SK-N-SH (cell line): ENCODE data around the gene MVB12B. TPM values are rescaled to one million over a fixed set of nuclear protein-coding genes. Genes with fewer than 3 reads are reported as not detected.

ENCODE experiments used
- CTCF ChIA-PET: fragments of 300-600, 350-600 bp; formaldehyde crosslinking; extraction: SDS; loops from one replicate; lab custom pipeline; 2021; lab: Yijun Ruan, JAX
- POLR2A ChIA-PET: fragments of 350-600 bp; sonication (Branson Sonifier 250); formaldehyde crosslinking; extraction: SDS; loops from one replicate; lab custom pipeline; 2020; ENCODE audit warnings: antibody characterized with exemption, inconsistent platforms; lab: Yijun Ruan, JAX
- DNase-seq: peaks from one replicate; pipeline ENCODE4 v3.0.0; 2012
- H2AFZ ChIP-seq: fragments of 200-600 bp; sonication (generic); 2 replicates; pipeline ENCODE4 v1.8.1; 2016; ENCODE audit warnings: antibody characterized with exemption, mild to moderate bottlenecking, low read depth
- H3F3A ChIP-seq: fragments of 200-600 bp; sonication (generic); replicated peaks from 2 replicates; pipeline ENCODE3; 2016; ENCODE audit warnings: antibody characterized with exemption, mild to moderate bottlenecking; ENCODE audit not compliant: insufficient read depth
- H3K27ac ChIP-seq, 2 experiments: fragments of 200-500 bp in 1 of 2; fragments of 200-600 bp in 1 of 2; sonication (Bioruptor generic) in 1 of 2; sonication (generic), shearing (Covaris generic) in 1 of 2; 2 replicates each; pipeline versions ENCODE4 v1.5.1 to v1.6.1; 2014 to 2016; ENCODE audit warnings: low read depth in 2 of 2, inconsistent platforms in 1 of 2, low read length in 1 of 2, mild to moderate bottlenecking in 1 of 2, mixed read lengths in 1 of 2
- H3K27me3 ChIP-seq: fragments of 200-600 bp; sonication (generic), shearing (Covaris generic); 2 replicates; pipeline ENCODE4 v1.6.1; 2016; ENCODE audit warnings: mixed run types; ENCODE audit not compliant: insufficient read depth
- H3K36me3 ChIP-seq, 2 experiments: fragments of 200-500 bp in 1 of 2; fragments of 200-600 bp in 1 of 2; sonication (Bioruptor generic) in 1 of 2; sonication (generic) in 1 of 2; replicated peaks in 1 of 2; 2 replicates each; pipeline versions ENCODE3 to v1.5.1; 2014 to 2016; ENCODE audit warnings: low read length in 1 of 2, mild to moderate bottlenecking in 1 of 2; ENCODE audit not compliant: insufficient read depth in 2 of 2, control insufficient read depth in 1 of 2
- H3K4me1 ChIP-seq, 2 experiments: fragments of 200-500 bp in 1 of 2; fragments of 200-600 bp in 1 of 2; sonication (Bioruptor generic) in 1 of 2; sonication (generic), shearing (Covaris generic) in 1 of 2; 2 replicates each; pipeline versions ENCODE4 v1.5.1 to v1.6.1; 2014 to 2016; ENCODE audit warnings: low read depth in 1 of 2, low read length in 1 of 2, mixed run types in 1 of 2; ENCODE audit not compliant: insufficient read depth in 2 of 2, control insufficient read depth in 1 of 2
- H3K4me2 ChIP-seq: fragments of 200-600 bp; sonication (generic), shearing (Covaris generic); 2 replicates; pipeline ENCODE4 v1.6.1; 2017; ENCODE audit warnings: mixed run types
- H3K4me3 ChIP-seq, 2 experiments: fragments of 200-500 bp in 1 of 2; fragments of 200-600 bp in 1 of 2; sonication (Bioruptor generic) in 1 of 2; sonication (generic), shearing (Covaris generic) in 1 of 2; 2 replicates each; pipeline versions ENCODE4 v1.5.1 to v1.8.1; 2014 to 2016; ENCODE audit warnings: low read depth in 2 of 2, inconsistent platforms in 1 of 2, low read length in 1 of 2, mild to moderate bottlenecking in 1 of 2, mixed read lengths in 1 of 2, moderate library complexity in 1 of 2
- H3K79me2 ChIP-seq: fragments of 200-600 bp; sonication (generic); 2 replicates; pipeline ENCODE4 v1.8.1; 2017; ENCODE audit warnings: mild to moderate bottlenecking; ENCODE audit not compliant: insufficient read depth
- H3K9ac ChIP-seq: fragments of 200-600 bp; sonication (generic); 2 replicates; pipeline ENCODE4 v1.6.1; 2017; ENCODE audit warnings: mixed run types
- H3K9me2 ChIP-seq: fragments of 200-600 bp; sonication (generic); 2 replicates; pipeline ENCODE4 v1.6.1; 2017; ENCODE audit warnings: mixed run types
- H3K9me3 ChIP-seq: fragments of 200-600 bp; sonication (generic); 2 replicates; pipeline ENCODE4 v1.6.1; 2017; ENCODE audit warnings: mixed run types, mild to moderate bottlenecking, moderate library complexity
- H4K20me1 ChIP-seq: fragments of 200-600 bp; sonication (generic); 2 replicates; pipeline ENCODE4 v1.6.1; 2017; ENCODE audit warnings: mild to moderate bottlenecking, mixed run types; ENCODE audit not compliant: insufficient read depth
- ELF1 ChIP-seq: IDR thresholded peaks from 2 replicates; pipeline ENCODE4 v1.4.0; 2012
- FOSL2 ChIP-seq: IDR thresholded peaks from 2 replicates; pipeline ENCODE4 v1.4.0; 2012; ENCODE audit warnings: low read depth, mild to moderate bottlenecking, moderate library complexity, borderline replicate concordance
- MAX ChIP-seq: IDR thresholded peaks from 2 replicates; pipeline ENCODE4 v1.4.0; 2012; ENCODE audit warnings: low read depth
- MXI1 ChIP-seq: IDR thresholded peaks from 2 replicates; pipeline ENCODE4 v1.6.1; 2012; ENCODE audit warnings: mild to moderate bottlenecking, low read depth, low read length, improper control_type of control experiment
- POLR2AphosphoS5 ChIP-seq: IDR thresholded peaks from 2 replicates; pipeline ENCODE4 v1.6.1; 2012; ENCODE audit warnings: low read depth, low read length
- RAD21 ChIP-seq: IDR thresholded peaks from 2 replicates; pipeline ENCODE4 v1.6.1; 2012; ENCODE audit warnings: mild to moderate bottlenecking, low read length
- RCOR1 ChIP-seq: fragments of 150-350 bp; IDR thresholded peaks from 2 replicates; pipeline ENCODE4 v1.6.1; 2017; ENCODE audit warnings: antibody characterized with exemption, low read length
- RFX5 ChIP-seq: IDR thresholded peaks from 2 replicates; pipeline ENCODE4 v1.6.1; 2012; ENCODE audit warnings: mild to moderate bottlenecking, improper control_type of control experiment, low read length
- SIN3A ChIP-seq: IDR thresholded peaks from 2 replicates; pipeline ENCODE4 v1.6.1; 2012; ENCODE audit warnings: low read depth, mild to moderate bottlenecking, low read length, moderate library complexity, borderline replicate concordance
- TEAD4 ChIP-seq: IDR thresholded peaks from 2 replicates; pipeline ENCODE4 v1.4.0; 2012; ENCODE audit warnings: mild to moderate bottlenecking, borderline replicate concordance; ENCODE audit not compliant: insufficient read depth
- ZBTB33 ChIP-seq: IDR thresholded peaks from 2 replicates; pipeline ENCODE4 v1.4.0; 2012; ENCODE audit warnings: low read depth, borderline replicate concordance
- WGBS: methylation state at CpG from one replicate; pipeline ENCODE4 v1.1.6; 2017; ENCODE audit warnings: low lambda C conversion rate; 5-methylcytosine and 5-hydroxymethylcytosine counted together
- polyA plus RNA-seq, 3 experiments: library from polyadenylated mRNA; depleted of rRNA; stranded (reverse); fragments of >200 nt; gene quantifications; 2 replicates each; pipeline ENCODE4 v1.2.3, GENCODE V29; 2012
- TF ChIP-seq, protein P1 (sequence below): fragments of 150-350 bp; IDR thresholded peaks from 2 replicates; pipeline ENCODE4 v1.6.1; 2016; ENCODE audit warnings: mild to moderate bottlenecking, low read depth, low read length

Gene MVB12B
- polyA plus RNA-seq, 1 of the 3 experiments (the other 2 are of a cell fraction) = 5.1 TPM

DNA sequence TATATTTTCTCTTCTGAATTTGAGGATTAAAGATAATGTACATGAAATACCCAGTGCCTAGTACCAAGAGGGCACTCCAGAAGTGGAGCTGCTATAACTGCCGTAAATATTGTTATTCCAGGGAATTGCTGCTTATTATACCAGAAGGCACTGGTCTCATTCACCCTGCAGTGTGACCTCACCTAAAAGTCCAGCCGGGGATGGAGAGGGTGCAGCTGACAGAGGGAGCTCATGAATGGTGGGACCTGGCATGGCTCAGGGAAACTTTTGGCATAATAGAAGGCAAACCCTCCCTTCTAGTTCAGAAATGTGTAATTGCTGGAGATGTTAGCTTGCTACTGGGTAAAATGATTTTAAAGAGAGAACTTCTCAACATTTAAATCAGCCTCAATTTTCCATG is 108.5 kb downstream of the MVB12B start:
- POLR2A ChIA-PET = interaction anchor here (0.6 kb wide), 1 partner anchor 851 kb away, joined by 3 read pairs; no protein-coding TSS in a partner anchor
- no peak for DNase-seq
- no peaks in the 10 kb centered on the region for H3K27me3 ChIP-seq
- H3K36me3 ChIP-seq = peaks cover 0 to 4% of the 10 kb centered on the region in 2 experiments
- H3K4me2 ChIP-seq = no peak overlapping the region
- no peak overlapping the region for H3K4me3 ChIP-seq
- no peaks in the 10 kb centered on the region for H3K9me2 ChIP-seq
- no peak overlapping the region for H2AFZ ChIP-seq
- TF ChIP-seq POLR2AphosphoS5 = no peak
- no peak for TF ChIP-seq MAX
- no peak for TF ChIP-seq SIN3A
- no peak for TF ChIP-seq ZBTB33
- no peak for TF ChIP-seq TEAD4
- TF ChIP-seq, protein P1, sequence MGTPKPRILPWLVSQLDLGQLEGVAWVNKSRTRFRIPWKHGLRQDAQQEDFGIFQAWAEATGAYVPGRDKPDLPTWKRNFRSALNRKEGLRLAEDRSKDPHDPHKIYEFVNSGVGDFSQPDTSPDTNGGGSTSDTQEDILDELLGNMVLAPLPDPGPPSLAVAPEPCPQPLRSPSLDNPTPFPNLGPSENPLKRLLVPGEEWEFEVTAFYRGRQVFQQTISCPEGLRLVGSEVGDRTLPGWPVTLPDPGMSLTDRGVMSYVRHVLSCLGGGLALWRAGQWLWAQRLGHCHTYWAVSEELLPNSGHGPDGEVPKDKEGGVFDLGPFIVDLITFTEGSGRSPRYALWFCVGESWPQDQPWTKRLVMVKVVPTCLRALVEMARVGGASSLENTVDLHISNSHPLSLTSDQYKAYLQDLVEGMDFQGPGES = no peak
- TF ChIP-seq RCOR1 = no peak
- TF ChIP-seq RAD21 = no peak
- 100% methylated on average over 2 of the region's 2 CpGs for WGBS
- no peak overlapping the region for H3K27ac ChIP-seq
- peaks cover 15 to 32% of the 10 kb centered on the region in 2 experiments for H3K4me1 ChIP-seq
- H3K9me3 ChIP-seq = no peaks in the 10 kb centered on the region
- CTCF ChIA-PET = interaction anchor here (1.2 to 6.1 kb wide), 2 partner anchors 37 to 56 kb away, joined by 7 to 22 read pairs; no protein-coding TSS in a partner anchor
- peaks cover 12% of the 10 kb centered on the region for H3F3A ChIP-seq
- H3K9ac ChIP-seq = no peak overlapping the region
- no peaks in the 10 kb centered on the region for H3K79me2 ChIP-seq
- no peaks in the 10 kb centered on the region for H4K20me1 ChIP-seq

GRCh38 chr9:126435626-126436025 is 109.0 kb downstream of the MVB12B start:
- Histone ChIP-seq H2AFZ (no peak overlapping the region), H3K9ac (no peak overlapping the region), H3K4me3 (no peak overlapping the region), H3K9me2 (no peaks in the 10 kb centered on the region), H3K4me1 (peaks cover 15 to 36% of the 10 kb centered on the region in 2 experiments), H3K36me3 (peaks cover 0 to 4% of the 10 kb centered on the region in 2 experiments), H3K9me3 (no peaks in the 10 kb centered on the region), H3K27ac (no peak overlapping the region), H3K4me2 (no peak overlapping the region), H4K20me1 (no peaks in the 10 kb centered on the region), H3F3A (peaks cover 10% of the 10 kb centered on the region), H3K27me3 (no peaks in the 10 kb centered on the region), H3K79me2 (no peaks in the 10 kb centered on the region)
- WGBS = 97% methylated on average over 8 of the region's 8 CpGs
- ChIA-PET CTCF (interaction anchor here (0.6 to 6.1 kb wide), 3 partner anchors 37 to 588 kb away, joined by 3 to 22 read pairs (median 7); no protein-coding TSS in a partner anchor), POLR2A (no interaction called here)
- TF ChIP-seq MAX = no peak
- no peak for TF ChIP-seq ELF1
- TF ChIP-seq MXI1 = no peak
- no peak for TF ChIP-seq RFX5
- TF ChIP-seq FOSL2 = no peak
- no peak for DNase-seq
